Mesothelial cell of epicardium (in vitro differentiated cells): ENCODE data around the gene ADCY2. TPM values are rescaled to one million over a fixed set of nuclear protein-coding genes. Genes with fewer than 3 reads are reported as not detected.

ENCODE experiments used
- DNase-seq, 2 experiments: peaks; one replicate each; pipeline ENCODE4 v3.0.0; 2021; ENCODE audit warnings: low spot score in 2 of 2; ENCODE audit not compliant: unreplicated experiment in 2 of 2
- H3K27ac Mint-ChIP-seq: 2 replicates; pipeline ENCODE4 v1.8.0; 2021; ENCODE audit warnings: mixed read lengths
- H3K27me3 Mint-ChIP-seq: 2 replicates; pipeline ENCODE4 v1.8.0; 2021; ENCODE audit warnings: low read depth, mixed read lengths
- H3K36me3 Mint-ChIP-seq: 2 replicates; pipeline ENCODE4 v1.8.0; 2021; ENCODE audit warnings: mixed read lengths
- H3K4me1 Mint-ChIP-seq: 2 replicates; pipeline ENCODE4 v1.8.0; 2021; ENCODE audit warnings: mixed read lengths
- H3K4me3 Mint-ChIP-seq: 2 replicates; pipeline ENCODE4 v1.8.0; 2021; ENCODE audit warnings: mild to moderate bottlenecking, moderate library complexity, mixed read lengths
- H3K9me3 Mint-ChIP-seq: 2 replicates; pipeline ENCODE4 v1.8.0; 2021; ENCODE audit warnings: mixed read lengths
- CTCF ChIP-seq: fragments of 200-600 bp; sonication (generic); IDR thresholded peaks from one replicate; pipeline ENCODE4 v1.5.0; 2021; ENCODE audit warnings: antibody characterized with exemption; ENCODE audit not compliant: unreplicated experiment
- total RNA-seq: library from RNA; stranded (reverse); gene quantifications from 3 replicates; pipeline ENCODE4 v1.2.1, GENCODE V29; 2021

ADCY2 gene
- total RNA-seq, 1 donor from 2014 or later, result 3.0 TPM

GRCh38 chr5:7464182-7464581, 68.2 kb downstream of the ADCY2 start:
- no peaks in the 10 kb centered on the region for H3K4me1 Mint-ChIP-seq
- H3K27ac Mint-ChIP-seq, result no peak overlapping the region
- no peak overlapping the region for H3K4me3 Mint-ChIP-seq
- DNase-seq, result no peak
- no peak for TF ChIP-seq CTCF
- peaks cover 2% of the 10 kb centered on the region for H3K27me3 Mint-ChIP-seq
- no peaks in the 10 kb centered on the region for H3K36me3 Mint-ChIP-seq
- no peaks in the 10 kb centered on the region for H3K9me3 Mint-ChIP-seq

GRCh38 chr5:7467179-7467578, 71.2 kb downstream of the ADCY2 start:
- Mint-ChIP-seq H3K27me3 (peaks cover 2% of the 10 kb centered on the region), H3K4me1 (no peaks in the 10 kb centered on the region)
- no peak for TF ChIP-seq CTCF

GRCh38 chr5:7468742-7469141, 72.8 kb downstream of the ADCY2 start:
- Mint-ChIP-seq H3K4me1 (no peaks in the 10 kb centered on the region), H3K27me3 (peaks cover 2% of the 10 kb centered on the region), H3K36me3 (peaks cover 4% of the 10 kb centered on the region), H3K27ac (no peak overlapping the region), H3K9me3 (peaks cover 28% of the 10 kb centered on the region), H3K4me3 (no peak overlapping the region)
- no peak for DNase-seq
- no peak for TF ChIP-seq CTCF

More at GRCh38 chr5:7467179-7467578, 71.2 kb downstream of the ADCY2 start:
- DNase-seq, result no peak
- Mint-ChIP-seq H3K9me3 (peaks cover 19% of the 10 kb centered on the region), H3K4me3 (no peak overlapping the region), H3K27ac (no peak overlapping the region), H3K36me3 (peaks cover 4% of the 10 kb centered on the region)

- peaks cover 2% of the 10 kb centered on the region for H3K27me3 Mint-ChIP-seq
- H3K9me3 Mint-ChIP-seq, result peaks cover 35% of the 10 kb centered on the region
- H3K4me1 Mint-ChIP-seq, result no peaks in the 10 kb centered on the region
- no peak for TF ChIP-seq CTCF
- H3K4me3 Mint-ChIP-seq, result no peak overlapping the region
- peaks cover 4% of the 10 kb centered on the region for H3K36me3 Mint-ChIP-seq
- no peak overlapping the region for H3K27ac Mint-ChIP-seq
- no peak for DNase-seq
Observed at GRCh38 chr5:7471710-7472109, 75.8 kb downstream of the ADCY2 start.

GRCh38 chr5:7473115-7473514, 77.2 kb downstream of the ADCY2 start:
- H3K36me3 Mint-ChIP-seq, result peaks cover 4% of the 10 kb centered on the region
- H3K27me3 Mint-ChIP-seq, result no peaks in the 10 kb centered on the region
- DNase-seq, result no peak
- H3K9me3 Mint-ChIP-seq, result peaks cover 35% of the 10 kb centered on the region
- H3K4me1 Mint-ChIP-seq, result no peaks in the 10 kb centered on the region
- H3K4me3 Mint-ChIP-seq, result no peak overlapping the region
- H3K27ac Mint-ChIP-seq, result no peak overlapping the region
- TF ChIP-seq CTCF, result no peak

- Mint-ChIP-seq H3K9me3 (peaks cover 35% of the 10 kb centered on the region), H3K36me3 (peaks cover 4% of the 10 kb centered on the region), H3K4me3 (no peak overlapping the region), H3K27me3 (no peaks in the 10 kb centered on the region), H3K4me1 (no peaks in the 10 kb centered on the region), H3K27ac (no peak overlapping the region)
- TF ChIP-seq CTCF, result no peak
- DNase-seq, result no peak
Observed at GRCh38 chr5:7473668-7474215, 77.8 kb downstream of the ADCY2 start.
